Posterior cingulate gyrus (tissue), 11 donors: ENCODE data around the gene DYNC1I2.
"Not testable (repeated sequence)": the region's sequence is repeated elsewhere in the genome, so short reads cannot be mapped to it uniquely, and the experiment has no call there.

Source experiments
- DNase-seq, 10 donors: peaks; one replicate each; pipeline versions ENCODE4 v3.0.0 to v3.0.0-alpha.2; 2020 to 2021; ENCODE audit warnings: mixed read lengths in 3 of 10
- intact Hi-C: fragments of 100-400 bp; cut with DNase I; formaldehyde crosslinking; loops from one replicate; pipeline ENCODE4 v1.15.1; 2023

DYNC1I2 gene

DNA sequence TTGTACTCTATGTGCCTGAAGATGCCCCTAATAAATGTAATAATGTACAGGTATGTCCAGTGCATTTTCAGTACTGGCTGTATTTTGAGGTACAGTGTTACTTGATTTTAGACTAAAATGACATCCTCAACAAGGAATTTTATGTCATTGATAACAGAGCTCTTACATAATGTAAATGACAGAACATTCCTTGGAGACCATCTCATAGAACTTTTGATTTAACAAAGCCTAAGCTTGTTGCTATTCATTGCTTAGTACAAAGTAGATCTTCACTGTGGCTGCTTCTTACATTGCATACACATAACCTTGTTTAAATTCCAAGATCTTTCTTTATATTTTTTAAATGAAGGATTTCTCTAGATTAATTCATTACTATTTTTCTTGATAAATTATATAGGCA, 24.1 kb downstream of the DYNC1I2 start:
- intact Hi-C loops: no loop called here
- DNase-seq: no peak

DNA sequence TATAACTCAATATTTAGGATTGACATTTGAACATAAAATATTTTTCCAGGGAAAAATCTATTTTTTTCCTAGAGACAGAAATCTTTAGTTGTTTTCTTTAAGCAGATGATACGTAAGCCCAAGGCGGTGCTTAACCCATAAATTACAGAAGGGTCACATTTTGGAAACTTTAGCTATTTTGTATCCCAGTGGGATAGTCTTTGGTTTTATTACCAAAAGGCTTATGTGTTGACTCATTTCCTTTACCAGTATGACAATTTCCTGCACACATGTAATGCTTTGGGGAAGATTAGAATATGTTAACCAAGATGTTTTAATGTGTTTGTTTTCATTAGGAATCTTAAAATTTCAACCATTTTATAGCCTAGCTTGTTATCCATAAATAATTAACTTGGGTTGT, 24.8 kb downstream of the DYNC1I2 start:
- intact Hi-C loops: no loop called here

DNA sequence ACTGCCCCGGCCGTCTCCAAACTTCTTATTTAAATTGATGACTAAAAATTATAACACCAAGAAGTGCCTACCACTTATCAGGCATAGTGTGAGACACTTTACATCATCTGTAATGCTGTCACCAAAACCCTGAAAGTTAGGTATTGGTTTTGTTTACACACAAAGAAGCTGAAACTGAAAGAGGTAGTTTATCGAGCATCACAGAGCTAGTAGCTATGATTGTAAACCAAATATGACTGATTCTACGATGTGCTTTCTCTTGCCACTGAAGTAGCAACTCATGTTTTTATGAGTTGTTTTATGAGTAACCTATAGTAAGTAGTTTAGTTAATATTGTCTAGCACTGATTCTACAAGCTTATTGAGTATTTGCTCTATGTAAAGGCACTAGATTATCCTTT, 31.5 kb downstream of the DYNC1I2 start:
- intact Hi-C loops: no loop called here
- DNase-seq: no peak

More for the DNA sequence above, 24.8 kb downstream of the DYNC1I2 start:
- no peak for DNase-seq

DNA sequence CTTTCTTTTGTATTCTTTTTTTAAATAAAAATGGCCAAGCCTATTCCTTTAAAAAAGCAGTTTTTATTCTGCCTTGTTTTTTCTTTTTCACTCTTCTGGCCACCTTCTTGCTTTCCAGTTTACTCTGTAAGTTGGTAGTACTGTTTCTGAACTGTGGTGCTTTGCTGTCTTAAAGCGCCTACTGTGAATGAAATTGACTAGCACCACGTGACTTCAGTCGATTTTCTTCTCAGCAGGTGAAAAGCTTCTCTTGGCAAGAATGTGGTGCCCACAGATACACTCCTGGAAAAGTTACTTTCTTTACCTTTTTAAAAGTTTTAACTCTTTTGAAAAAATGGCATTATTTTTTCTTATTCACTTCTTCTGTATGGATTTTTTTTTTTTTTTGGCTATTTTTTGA, 32.4 kb downstream of the DYNC1I2 start:
- DNase-seq: no peak
- intact Hi-C loops: no loop called here

DNA sequence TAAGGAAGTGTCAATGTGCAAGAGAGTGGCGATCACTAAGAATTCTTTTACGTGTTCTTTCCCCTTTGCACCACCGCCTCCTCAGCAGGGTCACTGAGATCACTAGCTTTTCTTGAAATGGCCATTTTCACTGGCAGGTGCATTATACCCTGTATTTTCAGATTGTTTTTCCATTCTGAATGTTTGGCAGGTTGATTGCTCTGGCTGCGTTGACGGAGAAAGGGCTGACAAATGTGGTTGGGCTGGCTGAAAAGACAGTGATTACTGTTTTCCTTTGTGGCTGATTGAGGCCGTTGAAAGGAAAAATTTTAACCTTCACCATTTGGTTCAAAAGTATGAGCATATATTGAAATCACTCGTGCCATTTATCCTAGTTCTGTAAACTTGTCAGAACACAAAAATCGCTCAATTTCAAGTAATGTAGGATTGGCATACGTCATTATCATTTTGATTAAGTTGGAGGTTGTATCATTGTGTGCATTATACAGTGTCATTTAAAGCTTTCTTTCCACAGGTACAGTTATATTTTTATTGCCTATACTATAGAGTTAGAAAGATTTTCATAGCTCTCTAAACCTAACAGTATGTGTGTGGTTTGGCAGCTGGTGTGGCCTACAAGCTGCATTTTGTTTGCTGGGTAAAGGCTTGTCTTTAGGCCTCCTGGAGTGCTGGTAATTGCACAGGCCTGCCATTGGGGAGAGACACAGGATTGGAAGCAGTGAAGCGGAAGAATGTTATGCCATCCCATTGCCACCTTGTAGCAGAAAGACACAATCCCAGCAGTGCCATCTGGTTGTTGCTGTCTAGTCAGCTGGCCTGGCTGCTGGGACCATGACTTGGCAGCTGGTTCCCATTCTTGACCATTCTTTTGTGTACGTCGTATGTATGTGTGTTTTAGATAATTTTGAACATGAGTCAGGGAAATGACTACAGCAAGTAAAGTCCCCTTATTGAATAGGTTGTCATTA, 36.7 kb downstream of the DYNC1I2 start:
- intact Hi-C loops: no loop called here
- DNase-seq: peak in 6 of 10 donors; percentile 10 to 82 (median 18)

DNA sequence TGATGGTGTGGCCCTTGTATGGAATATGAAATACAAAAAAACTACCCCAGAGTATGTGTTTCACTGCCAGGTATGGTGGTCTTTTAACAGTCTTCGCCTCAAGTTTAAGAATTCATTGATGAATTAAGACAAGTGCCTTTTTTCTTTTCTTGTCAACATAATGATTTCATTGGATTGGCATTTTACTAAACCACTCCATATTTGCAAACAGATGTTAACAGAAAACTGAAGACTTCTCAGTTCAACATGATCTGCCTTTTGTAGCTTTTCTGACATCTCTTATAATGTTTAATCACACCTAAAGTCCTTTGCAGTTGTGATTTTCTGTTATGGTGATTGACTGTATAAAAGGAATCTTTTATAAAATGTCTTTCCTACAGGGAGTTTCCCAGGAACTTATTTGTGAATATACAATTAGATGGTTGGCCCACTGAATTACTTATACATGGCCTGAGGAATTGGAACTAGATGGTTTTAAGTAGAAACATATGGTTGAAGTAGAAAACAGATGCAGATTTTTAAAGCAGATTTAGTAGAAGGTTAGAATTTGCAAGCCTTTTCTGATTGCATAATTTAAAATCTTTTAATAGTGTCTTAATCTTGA, 39.7 kb downstream of the DYNC1I2 start:
- intact Hi-C loops: no loop called here
- no peak for DNase-seq

DNA sequence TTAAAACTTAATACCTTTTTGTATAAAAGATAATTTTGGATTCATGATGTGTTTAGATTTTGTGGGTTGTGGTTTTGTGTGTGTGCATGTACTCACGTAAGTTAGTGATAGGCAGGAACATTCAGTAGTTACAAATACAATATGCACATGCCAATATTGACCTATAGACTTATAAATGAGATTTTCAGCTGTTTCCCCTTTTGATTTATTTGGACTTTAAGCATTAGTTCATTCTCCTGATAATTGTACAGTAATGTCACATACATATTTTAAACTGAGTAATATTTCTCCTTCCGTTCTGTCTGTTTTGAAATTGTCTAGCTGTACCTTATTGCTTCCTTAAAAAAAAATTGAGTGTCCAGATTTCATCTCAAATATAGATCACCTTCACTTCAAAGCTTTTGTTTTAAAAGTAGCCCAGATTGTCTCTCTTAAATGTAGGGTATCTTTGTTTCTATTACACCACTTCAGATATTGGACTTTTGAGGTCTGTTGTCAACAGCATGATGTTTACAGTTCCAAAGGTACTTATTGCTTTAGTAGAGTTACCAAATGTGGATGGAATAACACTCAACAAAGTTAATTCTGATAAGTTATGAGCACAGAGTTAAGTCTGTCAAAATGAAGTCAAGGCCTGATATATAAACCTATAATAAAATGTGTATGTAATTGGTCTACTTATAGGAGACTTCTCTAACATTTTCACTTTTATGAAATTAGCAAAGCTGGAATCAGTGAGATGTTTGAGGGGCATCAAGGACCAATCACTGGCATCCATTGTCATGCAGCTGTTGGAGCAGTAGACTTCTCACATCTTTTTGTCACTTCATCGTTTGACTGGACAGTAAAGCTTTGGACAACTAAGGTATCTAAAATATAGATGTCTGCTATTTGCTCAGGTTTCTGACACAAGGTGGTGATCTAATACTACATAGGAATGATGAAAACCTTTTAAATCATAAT, 42.0 kb downstream of the DYNC1I2 start:
- DNase-seq: no peak
- intact Hi-C loops: no loop called here

DNA sequence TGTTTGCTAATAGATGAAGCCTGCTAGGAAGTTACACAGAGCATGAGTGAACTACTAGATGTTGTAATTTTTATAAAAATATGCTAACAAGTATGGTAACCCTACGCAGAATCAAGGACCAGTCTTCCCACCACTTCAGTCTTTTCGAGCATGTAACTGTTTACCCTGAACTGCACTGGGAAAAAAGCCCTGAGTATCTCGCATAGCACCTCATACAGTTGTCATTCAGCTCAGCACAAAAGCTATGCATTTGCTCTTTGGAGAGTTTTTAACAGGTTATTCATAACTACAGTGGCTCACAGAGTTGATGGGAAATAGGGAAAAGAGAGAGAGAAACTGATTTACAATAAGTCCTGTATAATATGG, 42.7 kb downstream of the DYNC1I2 start:
- no peak for DNase-seq
- intact Hi-C loops: no loop called here

DNA sequence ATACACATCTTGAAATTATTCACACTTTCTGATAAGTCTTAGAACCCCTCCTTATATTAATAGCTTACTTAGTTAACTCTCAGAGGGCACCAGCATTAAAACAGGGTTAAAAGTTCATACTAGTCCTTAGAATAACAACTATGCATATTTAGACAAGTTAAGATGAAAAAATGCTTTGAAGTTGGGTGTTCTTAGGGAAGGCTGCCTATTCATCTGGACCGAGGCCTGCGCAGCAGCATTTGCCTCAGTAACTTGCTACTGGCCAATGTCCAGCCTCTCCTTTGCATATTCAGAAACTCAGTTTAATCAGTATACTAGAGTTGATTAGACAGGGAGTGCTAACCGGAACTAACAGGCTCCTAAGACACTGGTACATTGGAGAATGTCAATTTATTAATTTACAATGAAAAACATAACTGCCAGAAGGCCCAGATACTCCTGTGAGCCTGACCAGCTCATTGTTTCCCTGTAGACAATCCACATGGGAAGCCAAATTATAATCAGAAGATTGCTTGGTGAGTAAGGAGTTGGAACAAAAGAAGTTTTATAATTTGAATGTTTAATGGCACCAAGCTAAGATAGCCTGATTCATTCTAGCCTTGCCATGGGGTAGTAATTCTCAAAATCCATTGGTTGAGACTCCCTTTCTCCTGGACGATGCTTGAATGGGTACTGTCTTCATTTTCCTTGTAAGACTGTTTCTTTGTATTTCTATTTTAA, 48.9 kb downstream of the DYNC1I2 start:
- intact Hi-C loops: no loop called here
- DNase-seq: no peak

DNA sequence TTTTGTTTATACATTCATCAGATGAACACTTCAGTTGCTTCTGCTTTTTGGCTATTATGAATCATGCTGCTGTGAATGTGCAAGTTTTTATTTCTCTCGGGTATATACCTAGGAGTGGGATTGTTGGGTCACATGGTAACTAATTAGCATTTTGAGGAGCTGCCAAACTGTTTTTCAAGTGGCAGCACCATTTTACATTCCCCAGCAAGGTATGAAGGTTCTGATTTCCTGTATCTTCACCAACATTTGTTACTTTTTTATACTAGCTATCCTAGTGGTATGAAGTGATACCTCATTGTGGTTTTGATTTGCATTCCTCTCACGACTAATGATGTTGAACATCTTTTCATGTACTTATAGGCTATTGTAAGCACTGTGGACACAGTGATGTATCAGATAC, 53.9 kb downstream of the DYNC1I2 start:
- DNase-seq: no peak
- intact Hi-C loops: no loop called here

DNA sequence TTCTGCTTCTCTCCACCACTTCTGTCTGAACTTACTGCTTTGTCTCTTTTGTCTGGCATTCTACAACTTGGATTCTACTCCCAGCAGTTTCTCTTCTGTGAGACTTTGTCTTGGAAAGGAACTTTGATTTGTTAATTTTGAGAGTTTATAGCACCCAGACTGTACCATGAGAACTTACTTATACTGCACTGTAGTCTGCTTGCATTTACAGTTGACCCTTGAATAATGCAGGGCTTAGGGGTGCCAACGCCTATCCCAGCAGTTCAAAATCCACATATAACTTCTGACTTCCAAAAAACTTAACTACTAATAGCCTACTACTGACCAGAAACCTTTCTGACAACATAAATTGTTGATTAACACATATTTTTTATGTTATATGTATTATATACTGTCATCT, 55.5 kb downstream of the DYNC1I2 start:
- no peak for DNase-seq
- intact Hi-C loops: no loop called here

DNA sequence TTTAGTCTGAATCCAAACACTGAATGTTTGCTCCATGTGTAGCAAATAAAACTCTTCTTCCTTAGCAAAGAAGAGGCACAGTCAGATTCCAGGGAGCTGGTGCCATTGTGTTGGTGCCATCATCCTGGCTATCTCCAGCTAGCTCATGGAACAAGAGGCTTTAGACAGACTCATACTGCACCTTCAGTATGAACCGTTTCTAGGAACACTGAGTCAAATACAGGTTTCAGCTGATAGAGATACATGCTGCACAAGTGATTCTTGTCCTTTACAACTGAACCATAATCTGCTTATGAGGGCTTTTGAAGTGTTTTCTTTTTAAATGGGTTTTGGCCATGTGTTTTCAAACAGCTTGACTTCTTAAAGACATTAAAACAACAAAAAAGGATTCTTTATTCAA, 57.9 kb downstream of the DYNC1I2 start:
- no peak for DNase-seq
- intact Hi-C loops: no loop called here

DNA sequence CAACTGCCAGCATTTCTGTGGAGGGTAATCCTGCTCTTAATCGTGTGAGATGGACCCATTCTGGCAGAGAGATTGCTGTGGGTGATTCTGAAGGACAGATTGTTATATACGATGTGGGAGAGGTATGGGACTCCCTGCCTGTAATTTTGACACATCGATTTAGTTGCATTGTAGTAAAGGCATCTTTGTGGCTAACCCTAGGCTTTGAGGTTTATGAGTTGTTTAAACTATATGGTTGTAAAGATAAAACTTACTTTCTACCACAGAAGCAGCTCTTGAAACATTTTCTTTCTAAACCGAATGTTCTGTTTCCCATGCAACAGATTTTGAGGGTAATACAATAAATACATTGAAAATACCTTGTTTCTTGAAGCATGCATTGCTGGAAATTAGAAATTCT, 58.5 kb downstream of the DYNC1I2 start:
- DNase-seq: no peak
- intact Hi-C loops: no loop called here

DNA sequence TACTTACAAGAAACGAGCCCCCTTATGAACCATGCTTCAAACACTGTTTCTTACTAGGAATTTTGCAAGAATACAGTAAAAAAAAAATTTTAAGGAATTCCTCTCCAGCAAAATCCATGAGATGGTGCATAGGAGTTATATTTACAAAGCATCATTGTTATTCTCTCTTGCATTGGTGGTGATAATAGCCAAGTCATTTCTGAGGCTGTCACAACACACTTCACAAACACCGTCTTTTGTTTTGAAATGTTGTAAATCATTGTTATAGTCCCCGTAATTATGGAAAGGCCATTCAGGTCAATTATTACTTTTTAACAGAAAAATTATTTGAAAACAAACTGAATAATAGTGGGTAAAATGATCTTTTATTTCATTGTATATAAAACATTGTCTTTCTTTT, 60.1 kb downstream of the DYNC1I2 start:
- intact Hi-C loops: no loop called here
- no peak for DNase-seq

DNA sequence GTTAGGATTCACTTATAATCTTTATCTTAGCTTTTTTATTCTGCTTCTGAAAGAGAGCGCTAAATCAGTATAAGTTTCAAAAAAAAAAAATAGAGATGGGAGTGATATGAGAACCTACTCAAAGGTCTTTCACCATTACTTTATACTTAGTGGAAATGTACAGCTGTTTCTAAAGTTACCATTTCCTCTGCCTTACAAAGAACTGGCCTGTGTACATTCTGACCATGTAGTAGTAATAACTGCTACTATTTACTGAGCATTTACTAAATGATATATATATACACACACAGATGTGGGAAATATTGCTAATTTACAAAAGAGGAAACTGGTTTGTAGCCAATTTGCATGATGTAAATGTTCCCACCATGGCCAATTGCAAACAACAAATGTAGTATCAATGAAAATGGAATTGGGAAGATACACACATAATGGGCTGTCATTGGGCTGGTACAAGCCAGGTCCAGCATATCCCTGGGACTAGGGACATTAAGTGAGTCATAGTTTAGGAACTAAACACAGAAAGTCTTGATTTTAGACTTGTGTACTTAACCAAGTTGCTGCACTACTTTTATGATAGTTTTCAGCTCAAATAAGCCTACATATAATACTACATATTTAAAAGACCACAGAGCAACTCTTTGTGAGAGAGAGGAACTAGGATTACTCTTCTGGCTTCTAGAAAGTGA, 67.1 kb downstream of the DYNC1I2 start:
- intact Hi-C loops: no loop called here
- DNase-seq: no peak

DNA sequence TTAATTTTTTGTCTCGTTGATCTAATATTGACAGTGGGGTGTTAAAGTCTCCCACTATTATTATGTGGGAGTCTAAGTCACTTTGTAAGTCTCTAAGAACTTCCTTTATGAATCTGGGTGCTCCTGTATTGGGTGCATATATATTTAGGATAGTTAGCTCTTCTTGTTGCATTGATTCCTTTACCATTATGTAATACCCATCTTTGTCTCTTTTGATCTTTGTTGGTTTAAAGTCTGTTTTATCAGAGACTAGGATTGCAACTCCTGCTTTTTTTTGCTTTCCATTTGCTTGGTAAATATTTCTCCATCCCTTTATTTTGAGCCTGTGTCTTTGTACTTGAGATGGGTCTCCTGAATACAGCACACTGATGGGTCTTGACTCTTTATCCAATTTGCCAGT, 71.5 kb downstream of the DYNC1I2 start:
- intact Hi-C loops, DNase-seq: not testable (repeated sequence)

DNA sequence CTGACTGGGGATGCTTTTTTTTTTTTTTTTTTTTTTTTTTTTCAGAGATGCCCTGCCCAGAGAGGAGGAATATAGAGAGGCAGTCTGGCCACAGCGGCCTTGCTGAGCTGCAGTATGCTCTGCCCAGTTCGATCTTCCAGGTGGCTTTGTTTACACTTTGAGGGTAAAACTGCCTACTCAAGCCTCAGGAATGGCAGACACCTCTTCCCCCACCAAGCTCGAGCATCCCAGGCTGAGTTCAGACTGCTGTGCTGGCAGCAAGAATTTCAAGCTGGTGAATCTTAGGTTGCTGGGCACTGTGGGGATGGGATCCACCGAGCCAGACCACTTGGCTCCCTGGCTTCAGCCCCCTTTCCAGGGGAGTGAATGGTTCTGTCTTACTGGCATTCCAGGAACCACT, 73.9 kb downstream of the DYNC1I2 start:
- DNase-seq, intact Hi-C loops: not testable (repeated sequence)

DNA sequence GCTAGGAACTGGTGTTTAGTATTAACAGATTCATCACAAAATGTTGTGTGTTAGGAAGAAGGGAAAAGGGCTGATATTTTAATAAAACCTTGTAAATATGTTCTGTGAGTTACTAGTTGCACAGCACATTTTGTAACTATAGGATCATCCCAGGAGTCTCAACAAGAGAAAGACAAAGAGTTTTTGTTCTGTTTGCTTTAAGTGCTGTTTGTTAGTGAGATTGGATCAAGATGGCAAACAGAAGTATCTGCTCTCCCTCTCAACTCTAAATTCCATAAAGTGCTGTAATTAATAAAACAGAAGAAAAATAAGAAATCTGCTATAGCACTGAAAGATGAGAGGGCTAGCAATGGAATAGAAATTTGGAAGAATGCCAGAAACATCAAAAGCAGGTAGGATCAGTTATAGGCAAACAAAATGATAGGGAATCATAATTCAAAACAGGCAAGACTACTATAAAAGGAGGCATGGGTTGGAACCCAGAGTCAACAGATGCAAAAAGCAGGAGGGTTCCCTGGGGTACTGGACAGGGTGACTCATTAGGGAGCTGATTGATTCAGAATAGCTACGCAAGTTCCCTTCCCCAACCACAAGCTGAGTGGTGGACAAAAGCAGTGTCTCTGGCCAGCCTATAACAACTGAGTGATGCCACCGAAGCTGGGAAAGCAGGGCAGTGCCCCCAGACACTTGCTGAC, 75.8 kb downstream of the DYNC1I2 start:
- no peak for DNase-seq
- intact Hi-C loops: no loop called here

DNA sequence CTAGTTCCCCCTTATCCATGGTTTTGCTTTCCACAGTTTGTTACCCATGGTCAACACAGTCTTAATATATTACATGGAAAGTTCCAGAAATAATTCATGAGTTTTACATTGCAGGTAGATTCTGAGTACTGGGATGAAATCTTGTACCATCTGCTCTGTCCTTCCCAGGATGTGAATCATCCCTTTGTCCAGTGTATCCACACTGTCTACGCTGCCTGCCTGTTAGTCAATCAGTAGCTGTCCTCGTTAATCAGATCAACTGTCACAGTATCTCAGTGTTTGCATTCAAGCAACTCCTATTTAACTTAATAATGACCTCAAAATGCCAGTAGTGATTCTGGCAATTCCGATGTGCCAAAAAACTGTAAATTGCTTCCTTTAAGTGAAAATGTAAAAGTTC, 76.3 kb downstream of the DYNC1I2 start:
- no peak for DNase-seq
- intact Hi-C loops: no loop called here
